ENCODE data around the gene TCF7L2. TPM values are rescaled to one million over a fixed set of nuclear protein-coding genes. Genes with fewer than 3 reads are reported as not detected.

TCF7L2 gene
- polyA plus RNA-seq, 1 donor from 2014 or later: 1.7 TPM

GRCh38 chr10:113202011-113202410, 252.0 kb downstream of the TCF7L2 start:
- no peaks in the 10 kb centered on the region for H3K9me2 ChIP-seq (ENCODE audit: insufficient read depth, low read length)
- H4K20me1 ChIP-seq (ENCODE audit: insufficient read depth): no peaks in the 10 kb centered on the region
- no peak overlapping the region for H3K4me2 ChIP-seq (ENCODE audit: low read length)
- H3F3A ChIP-seq (ENCODE audit: insufficient read depth, low read length, poor library complexity, severe bottlenecking): no peaks in the 10 kb centered on the region
- H3K9ac ChIP-seq (ENCODE audit: low read length): no peak overlapping the region
- H3K9me3 ChIP-seq (ENCODE audit: low read length): peaks cover 2% of the 10 kb centered on the region
- TF ChIP-seq MXI1 (conservative IDR thresholded peaks at IDR 0.05; ENCODE audit: poor library complexity, severe bottlenecking) (no peak), SMC3 (conservative IDR thresholded peaks at IDR 0.05; ENCODE audit: poor library complexity) (no peak), EZH2 (IDR thresholded peaks at IDR 0.05; ENCODE audit: borderline replicate concordance, insufficient read depth, low read length, poor library complexity, severe bottlenecking) (no peak), EP300 (conservative IDR thresholded peaks at IDR 0.05; ENCODE audit: poor library complexity, severe bottlenecking) (no peak), TAF1 (IDR thresholded peaks at IDR 0.05; ENCODE audit: low read depth) (no peak), POLR2AphosphoS5 (IDR thresholded peaks at IDR 0.05) (no peak), RAD21 (conservative IDR thresholded peaks at IDR 0.05) (no peak)
- TF ChIP-seq, protein P1, sequence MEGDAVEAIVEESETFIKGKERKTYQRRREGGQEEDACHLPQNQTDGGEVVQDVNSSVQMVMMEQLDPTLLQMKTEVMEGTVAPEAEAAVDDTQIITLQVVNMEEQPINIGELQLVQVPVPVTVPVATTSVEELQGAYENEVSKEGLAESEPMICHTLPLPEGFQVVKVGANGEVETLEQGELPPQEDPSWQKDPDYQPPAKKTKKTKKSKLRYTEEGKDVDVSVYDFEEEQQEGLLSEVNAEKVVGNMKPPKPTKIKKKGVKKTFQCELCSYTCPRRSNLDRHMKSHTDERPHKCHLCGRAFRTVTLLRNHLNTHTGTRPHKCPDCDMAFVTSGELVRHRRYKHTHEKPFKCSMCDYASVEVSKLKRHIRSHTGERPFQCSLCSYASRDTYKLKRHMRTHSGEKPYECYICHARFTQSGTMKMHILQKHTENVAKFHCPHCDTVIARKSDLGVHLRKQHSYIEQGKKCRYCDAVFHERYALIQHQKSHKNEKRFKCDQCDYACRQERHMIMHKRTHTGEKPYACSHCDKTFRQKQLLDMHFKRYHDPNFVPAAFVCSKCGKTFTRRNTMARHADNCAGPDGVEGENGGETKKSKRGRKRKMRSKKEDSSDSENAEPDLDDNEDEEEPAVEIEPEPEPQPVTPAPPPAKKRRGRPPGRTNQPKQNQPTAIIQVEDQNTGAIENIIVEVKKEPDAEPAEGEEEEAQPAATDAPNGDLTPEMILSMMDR (IDR thresholded peaks at IDR 0.05; ENCODE audit: poor library complexity, severe bottlenecking): no peak
- TF ChIP-seq, protein P2, sequence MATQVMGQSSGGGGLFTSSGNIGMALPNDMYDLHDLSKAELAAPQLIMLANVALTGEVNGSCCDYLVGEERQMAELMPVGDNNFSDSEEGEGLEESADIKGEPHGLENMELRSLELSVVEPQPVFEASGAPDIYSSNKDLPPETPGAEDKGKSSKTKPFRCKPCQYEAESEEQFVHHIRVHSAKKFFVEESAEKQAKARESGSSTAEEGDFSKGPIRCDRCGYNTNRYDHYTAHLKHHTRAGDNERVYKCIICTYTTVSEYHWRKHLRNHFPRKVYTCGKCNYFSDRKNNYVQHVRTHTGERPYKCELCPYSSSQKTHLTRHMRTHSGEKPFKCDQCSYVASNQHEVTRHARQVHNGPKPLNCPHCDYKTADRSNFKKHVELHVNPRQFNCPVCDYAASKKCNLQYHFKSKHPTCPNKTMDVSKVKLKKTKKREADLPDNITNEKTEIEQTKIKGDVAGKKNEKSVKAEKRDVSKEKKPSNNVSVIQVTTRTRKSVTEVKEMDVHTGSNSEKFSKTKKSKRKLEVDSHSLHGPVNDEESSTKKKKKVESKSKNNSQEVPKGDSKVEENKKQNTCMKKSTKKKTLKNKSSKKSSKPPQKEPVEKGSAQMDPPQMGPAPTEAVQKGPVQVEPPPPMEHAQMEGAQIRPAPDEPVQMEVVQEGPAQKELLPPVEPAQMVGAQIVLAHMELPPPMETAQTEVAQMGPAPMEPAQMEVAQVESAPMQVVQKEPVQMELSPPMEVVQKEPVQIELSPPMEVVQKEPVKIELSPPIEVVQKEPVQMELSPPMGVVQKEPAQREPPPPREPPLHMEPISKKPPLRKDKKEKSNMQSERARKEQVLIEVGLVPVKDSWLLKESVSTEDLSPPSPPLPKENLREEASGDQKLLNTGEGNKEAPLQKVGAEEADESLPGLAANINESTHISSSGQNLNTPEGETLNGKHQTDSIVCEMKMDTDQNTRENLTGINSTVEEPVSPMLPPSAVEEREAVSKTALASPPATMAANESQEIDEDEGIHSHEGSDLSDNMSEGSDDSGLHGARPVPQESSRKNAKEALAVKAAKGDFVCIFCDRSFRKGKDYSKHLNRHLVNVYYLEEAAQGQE (IDR thresholded peaks at IDR 0.05; ENCODE audit: borderline replicate concordance): no peak
- no peak overlapping the region for H3K27ac ChIP-seq (ENCODE audit: low read length)
- no peaks in the 10 kb centered on the region for H3K79me2 ChIP-seq (replicated peaks; ENCODE audit: insufficient read depth, low read length)
- no peaks in the 10 kb centered on the region for H3K27me3 ChIP-seq (ENCODE audit: insufficient read depth, low read depth, low read length)
- no peak overlapping the region for H3K4me3 ChIP-seq (ENCODE audit: low read length)
- no peaks in the 10 kb centered on the region for H3K36me3 ChIP-seq (ENCODE audit: insufficient read depth, low read length)
- H2AFZ ChIP-seq (ENCODE audit: low read depth, low read length): no peak overlapping the region

DNA sequence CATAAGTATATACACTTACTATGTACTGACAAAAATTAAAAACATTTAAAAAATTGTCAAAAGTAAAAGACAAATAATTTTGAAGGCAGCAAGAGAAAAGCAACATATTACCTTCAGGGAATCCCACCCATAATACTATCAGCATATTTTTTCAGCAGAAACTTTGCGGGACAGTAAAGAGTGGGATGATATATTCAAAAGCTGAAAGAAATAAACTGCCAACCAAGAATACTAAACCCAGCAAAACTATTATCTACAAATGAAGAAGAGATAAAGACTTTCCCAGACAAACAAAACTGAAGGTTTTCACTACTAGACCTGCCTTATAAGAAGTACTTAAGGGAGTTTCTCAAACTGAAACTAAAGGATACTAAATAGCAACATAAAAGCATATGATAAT, 257.9 kb downstream of the TCF7L2 start:
- H4K20me1 ChIP-seq (ENCODE audit: insufficient read depth): no peaks in the 10 kb centered on the region
- no peaks in the 10 kb centered on the region for H3K9me3 ChIP-seq (ENCODE audit: low read length)
- H3F3A ChIP-seq (ENCODE audit: insufficient read depth, low read length, poor library complexity, severe bottlenecking): no peaks in the 10 kb centered on the region
- no peak overlapping the region for H2AFZ ChIP-seq (ENCODE audit: low read depth, low read length)
- no peaks in the 10 kb centered on the region for H3K79me2 ChIP-seq (replicated peaks; ENCODE audit: insufficient read depth, low read length)
- TF ChIP-seq MXI1 (conservative IDR thresholded peaks at IDR 0.05; ENCODE audit: poor library complexity, severe bottlenecking): no peak
- TF ChIP-seq TAF1 (IDR thresholded peaks at IDR 0.05; ENCODE audit: low read depth): no peak
- no peak for TF ChIP-seq EP300 (conservative IDR thresholded peaks at IDR 0.05; ENCODE audit: poor library complexity, severe bottlenecking)
- TF ChIP-seq RAD21 (conservative IDR thresholded peaks at IDR 0.05): no peak
- TF ChIP-seq, protein P1 (IDR thresholded peaks at IDR 0.05; ENCODE audit: poor library complexity, severe bottlenecking): no peak
- no peak for TF ChIP-seq SMC3 (conservative IDR thresholded peaks at IDR 0.05; ENCODE audit: poor library complexity)
- H3K36me3 ChIP-seq (ENCODE audit: insufficient read depth, low read length): no peaks in the 10 kb centered on the region
- H3K27me3 ChIP-seq (ENCODE audit: insufficient read depth, low read depth, low read length): no peaks in the 10 kb centered on the region
- no peak overlapping the region for H3K4me2 ChIP-seq (ENCODE audit: low read length)
- H3K9me2 ChIP-seq (ENCODE audit: insufficient read depth, low read length): no peaks in the 10 kb centered on the region
- H3K9ac ChIP-seq (ENCODE audit: low read length): no peak overlapping the region
- H3K27ac ChIP-seq (ENCODE audit: low read length): no peak overlapping the region
- no peak overlapping the region for H3K4me3 ChIP-seq (ENCODE audit: low read length)
